K562 (cell line): ENCODE measurements around the gene FLCN. TPM values are rescaled to one million over a fixed set of nuclear protein-coding genes. Genes with fewer than 3 reads are reported as not detected.

Source experiments
- ATAC-seq: fragments of 200-7000 bp; cut with Tn5 transposase; 3 replicates; pipeline ENCODE4 v1.9.1; 2020; ENCODE audit warnings: moderate library complexity
- BruUV-seq: library from RNA; stranded (reverse); fragments of 400-500 nt; replicated peaks from 2 replicates; lab custom pipeline; 2021; lab: Mats Ljungman, UMichigan
- CTCF ChIA-PET: fragments of 300-600 bp; formaldehyde crosslinking; extraction: SDS; loops from one replicate; lab custom pipeline; 2021; ENCODE audit warnings: low intra/inter-chr PET ratio; lab: Yijun Ruan, JAX
- POLR2A ChIA-PET: fragments of 300-600, 350-650 bp; sonication (Branson Sonifier 250); formaldehyde crosslinking; extraction: SDS; loops from one replicate; lab custom pipeline; 2021; ENCODE audit warnings: antibody characterized with exemption, inconsistent platforms; lab: Yijun Ruan, JAX
- DNase-seq, 4 experiments: peaks; one replicate each; pipeline versions ENCODE4 v3.0.0 to v3.0.0-alpha.2; 2011 to 2018; ENCODE audit warnings: low spot score in 3 of 4, mixed read lengths in 3 of 4; ENCODE audit errors: extremely low read depth in 1 of 4
- FAIRE-seq: peaks from 2 replicates; lab custom pipeline; 2011; peaks lifted over from hg19 to GRCh38; lab: Jason Lieb, UNC
- H2AFZ ChIP-seq: 2 replicates; pipeline ENCODE4 v1.6.0; 2011; ENCODE audit warnings: low read depth, low read length, control low read depth, inconsistent platforms
- H3K27ac ChIP-seq: fragments of 200-600 bp; 3 replicates; pipeline ENCODE4 v1.8.0; 2011; ENCODE audit warnings: low read depth, mild to moderate bottlenecking, control low read depth, inconsistent platforms, low read length, moderate library complexity, mixed read lengths; ENCODE audit errors: extremely low read depth
- H3K27me3 ChIP-seq, 2 experiments: fragments of 300-600 bp in 1 of 2; 2 replicates in 1 of 2; 3 replicates in 1 of 2; pipeline versions ENCODE4 v1.6.0 to v1.8.0; 2011; ENCODE audit warnings: inconsistent platforms in 2 of 2, low read length in 2 of 2, mild to moderate bottlenecking in 1 of 2, mixed read lengths in 1 of 2, moderate library complexity in 1 of 2; ENCODE audit not compliant: control insufficient read depth in 2 of 2, insufficient read depth in 2 of 2
- H3K36me3 ChIP-seq: fragments of 300-600 bp; 3 replicates; pipeline ENCODE4 v1.8.0; 2011; ENCODE audit warnings: mild to moderate bottlenecking, low read length, inconsistent platforms; ENCODE audit not compliant: control insufficient read depth, insufficient read depth
- H3K4me1 ChIP-seq, 2 experiments: fragments of 200-600 bp in 1 of 2; replicated peaks in 1 of 2; 2 replicates in 1 of 2; 3 replicates in 1 of 2; pipeline versions ENCODE4 v1.5.1 to v1.8.0; 2011; ENCODE audit warnings: inconsistent platforms in 2 of 2, low read length in 2 of 2, mild to moderate bottlenecking in 1 of 2, mixed read lengths in 1 of 2, moderate library complexity in 1 of 2; ENCODE audit not compliant: control insufficient read depth in 2 of 2, insufficient read depth in 2 of 2
- H3K4me2 ChIP-seq: 2 replicates; pipeline ENCODE4 v1.6.1; 2011; ENCODE audit warnings: low read length, control low read depth, inconsistent platforms, mixed read lengths; ENCODE audit not compliant: insufficient read depth
- H3K4me3 ChIP-seq: fragments of 200-600 bp; sonication (generic), shearing (Covaris generic); 2 replicates; pipeline ENCODE4 v1.5.1; 2016; ENCODE audit warnings: control low read depth, inconsistent platforms
- H3K79me2 ChIP-seq: fragments of 200-600 bp; 3 replicates; pipeline ENCODE4 v1.8.0; 2011; ENCODE audit warnings: low read length, inconsistent platforms; ENCODE audit not compliant: control insufficient read depth, insufficient read depth
- H3K9ac ChIP-seq, 2 experiments: 2 replicates each; pipeline versions ENCODE4 v1.6.0 to v1.6.1; 2011; ENCODE audit warnings: low read depth in 2 of 2, low read length in 2 of 2, control low read depth in 1 of 2, inconsistent platforms in 1 of 2, mild to moderate bottlenecking in 1 of 2, mixed read lengths in 1 of 2; ENCODE audit not compliant: insufficient read depth in 1 of 2
- H3K9me1 ChIP-seq: one replicate; pipeline ENCODE4 v1.6.0; 2011; ENCODE audit warnings: inconsistent platforms, mild to moderate bottlenecking, low read length, moderate library complexity; ENCODE audit not compliant: control insufficient read depth, insufficient read depth
- H3K9me3 ChIP-seq: replicated peaks from 2 replicates; pipeline ENCODE4 v1.5.1; 2011; ENCODE audit warnings: low read depth, low read length, inconsistent platforms; ENCODE audit not compliant: control insufficient read depth, insufficient read depth
- H4K20me1 ChIP-seq: replicated peaks from 2 replicates; pipeline ENCODE4 v1.6.1; 2011; ENCODE audit warnings: low read length, inconsistent platforms, mixed read lengths; ENCODE audit not compliant: control insufficient read depth, insufficient read depth
- GATAD2A ChIP-seq: fragments of 450-650 bp; IDR thresholded peaks from 2 replicates; pipeline ENCODE4 v1.6.1; 2017
- ILF3 ChIP-seq: fragments of 450-650 bp; IDR thresholded peaks from 2 replicates; pipeline ENCODE4 v1.6.1; 2018; ENCODE audit warnings: antibody characterized with exemption, mild to moderate bottlenecking, moderate library complexity, borderline replicate concordance
- KDM5B ChIP-seq: fragments of 200-600 bp; sonication (generic); IDR thresholded peaks from 2 replicates; pipeline ENCODE4 v1.6.1; 2012; ENCODE audit warnings: low read depth, mild to moderate bottlenecking, moderate library complexity, low read length, control low read depth, inconsistent platforms; ENCODE audit not compliant: insufficient replicate concordance
- KHSRP ChIP-seq: fragments of 450-650 bp; IDR thresholded peaks from 2 replicates; pipeline ENCODE4 v1.6.1; 2017
- NR2C1 ChIP-seq, 2 experiments: fragments of 450-650 bp; IDR thresholded peaks; 2 replicates each; pipeline ENCODE4 v1.6.1; 2017; ENCODE audit warnings: mild to moderate bottlenecking in 2 of 2, antibody characterized with exemption in 1 of 2, inconsistent platforms in 1 of 2, missing compliant biosample characterization in 1 of 2, missing genetic modification characterization in 1 of 2
- TFAM ChIP-seq: fragments of 250-450 bp; sonication (Bioruptor Pico); conservative IDR thresholded peaks from 2 replicates; pipeline ENCODE4 v1.5.0; 2021; ENCODE audit warnings: mild to moderate bottlenecking, moderate library complexity
- ZEB2 ChIP-seq: fragments of 450-650 bp; IDR thresholded peaks from 2 replicates; pipeline ENCODE4 v1.6.1; 2016
- WGBS: fragments of 100-300 bp; shearing (Covaris generic); methylation state at CpG from one replicate; pipeline ENCODE4 v1.1.6; 2016; ENCODE audit warnings: low coverage, mixed read lengths; ENCODE audit not compliant: insufficient coverage; ENCODE audit errors: missing lambda C conversion rate; 5-methylcytosine and 5-hydroxymethylcytosine counted together
- in situ Hi-C: fragments of 300-500 bp; cut with MboI; formaldehyde crosslinking; loops from 4 replicates; pipeline ENCODE4 v1.15.0; 2018; ENCODE audit warnings: inconsistent platforms, mixed read lengths
- intact Hi-C: fragments of 100-400 bp; cut with micrococcal nuclease; formaldehyde crosslinking; loops from 2 replicates; pipeline ENCODE4 v1.14.2; 2022
- polyA plus RNA-seq, 8 experiments: library from polyadenylated mRNA; depleted of rRNA in 4 of 8; stranded (reverse) in 5 of 8; unstranded in 3 of 8; fragments of >200 nt; fragmentation: Nextera tagmentation in 2 of 8; fragmentation: Illumina TruSeq in 1 of 8; extraction: Ambion mirVana in 2 of 8; extraction: Trizol in 1 of 8; gene quantifications; 2 replicates each; pipeline versions ENCODE4 v1.2.1 to v1.2.3, GENCODE V29; 2011 to 2014; ENCODE audit warnings: inconsistent platforms in 1 of 8, missing spikeins in 1 of 8
- total RNA-seq, 7 experiments: library from RNA; depleted of rRNA in 6 of 7; stranded (reverse); fragments of >200 nt in 6 of 7; fragmentation: Illumina TruSeq in 2 of 7; extraction: Trizol in 2 of 7; gene quantifications; 2 replicates each; pipeline versions ENCODE4 v1.2.1 to v1.2.3, GENCODE V29; 2011 to 2021; ENCODE audit warnings: low replicate concordance in 1 of 7
- TF ChIP-seq, protein P1 (sequence below): fragments of 450-650 bp; IDR thresholded peaks from 2 replicates; pipeline ENCODE4 v1.7.0; 2016; ENCODE audit warnings: borderline replicate concordance
- TF ChIP-seq, protein P2 (sequence below): sonication (generic); formaldehyde crosslinking; IDR thresholded peaks from 2 replicates; pipeline ENCODE4 v1.8.1; 2023; ENCODE audit warnings: missing genetic modification reagents, mild to moderate bottlenecking, borderline replicate concordance
- TF ChIP-seq, protein P3 (sequence below): fragments of 450-650 bp; formaldehyde crosslinking; IDR thresholded peaks from 2 replicates; pipeline ENCODE4 v1.4.0; 2020; ENCODE audit warnings: mild to moderate bottlenecking
- TF ChIP-seq, protein P4 (sequence below): fragments of 250-450 bp; sonication (Bioruptor Pico); IDR thresholded peaks from 2 replicates; pipeline ENCODE4 v1.5.0; 2020; ENCODE audit warnings: mild to moderate bottlenecking
- TF ChIP-seq, protein P5 (sequence below): fragments of 250-450 bp; sonication (Bioruptor Pico); IDR thresholded peaks from 2 replicates; pipeline ENCODE4 v1.5.1; 2021; ENCODE audit warnings: mild to moderate bottlenecking

FLCN gene
- total and polyA plus RNA-seq, 9 of the 15 experiments (the other 6 are each of a cell fraction or from before 2014, with no cell fraction given) = 1.6 to 33.5 (median 10.9) TPM

DNA sequence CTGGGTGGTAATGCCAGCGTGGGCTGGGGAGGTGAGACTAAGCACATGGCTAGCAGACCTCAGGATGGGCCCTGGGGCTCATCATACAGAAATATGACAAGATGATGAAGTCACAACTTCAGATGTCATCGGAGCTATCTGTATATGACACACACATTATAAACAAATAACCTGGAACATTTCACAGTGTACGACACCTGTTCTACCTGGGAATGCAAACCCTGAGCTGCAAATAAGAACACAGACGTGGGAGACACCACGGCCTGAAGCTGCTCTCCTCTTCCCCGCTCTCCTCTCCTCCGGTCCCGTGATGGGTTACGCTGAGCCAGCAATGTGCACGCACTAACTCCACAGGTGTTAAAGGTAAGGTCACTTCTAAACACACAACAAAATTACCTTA, 35.7 kb downstream of the FLCN start:
- Histone ChIP-seq H3K9me3 (no peaks in the 10 kb centered on the region), H3K4me1 (peaks cover 10 to 30% of the 10 kb centered on the region in 2 experiments; a peak in 4 of 5 replicates), H3K27me3 (no peaks in the 10 kb centered on the region), H4K20me1 (no peaks in the 10 kb centered on the region), H3K36me3 (peaks cover 48% of the 10 kb centered on the region; the same call in 2 of the 3 replicates), H3K4me3 (no peak overlapping the region), H3K4me2 (no peak overlapping the region), H3K9ac (no peak overlapping the region), H2AFZ (no peak overlapping the region), H3K9me1 (no peaks in the 10 kb centered on the region), H3K79me2 (peaks cover 47% of the 10 kb centered on the region), H3K27ac (no peak overlapping the region)
- FAIRE-seq = no peak
- CTCF ChIA-PET = no interaction called here
- POLR2A ChIA-PET = interaction anchor here (1.2 to 2.1 kb wide), 2 partner anchors 9 to 11 kb away, joined by 3 to 5 read pairs; no protein-coding TSS in a partner anchor
- DNase-seq = no peak
- no TSS peak for BruUV-seq
- in situ Hi-C loops (no loop called here), intact Hi-C loops (no loop called here)
- ATAC-seq = no peak
- 69% methylated on average over 4 of the region's 10 CpGs for WGBS
- TF ChIP-seq GATAD2A (no peak), KDM5B (no peak), ZEB2 (no peak), KHSRP (no peak), NR2C1 (IDR thresholded peaks at IDR 0.05) (no peak), NR2C1 (tag; IDR thresholded peaks at IDR 0.05) (no peak), ILF3 (no peak), TFAM (no peak)
- TF ChIP-seq, protein P1, sequence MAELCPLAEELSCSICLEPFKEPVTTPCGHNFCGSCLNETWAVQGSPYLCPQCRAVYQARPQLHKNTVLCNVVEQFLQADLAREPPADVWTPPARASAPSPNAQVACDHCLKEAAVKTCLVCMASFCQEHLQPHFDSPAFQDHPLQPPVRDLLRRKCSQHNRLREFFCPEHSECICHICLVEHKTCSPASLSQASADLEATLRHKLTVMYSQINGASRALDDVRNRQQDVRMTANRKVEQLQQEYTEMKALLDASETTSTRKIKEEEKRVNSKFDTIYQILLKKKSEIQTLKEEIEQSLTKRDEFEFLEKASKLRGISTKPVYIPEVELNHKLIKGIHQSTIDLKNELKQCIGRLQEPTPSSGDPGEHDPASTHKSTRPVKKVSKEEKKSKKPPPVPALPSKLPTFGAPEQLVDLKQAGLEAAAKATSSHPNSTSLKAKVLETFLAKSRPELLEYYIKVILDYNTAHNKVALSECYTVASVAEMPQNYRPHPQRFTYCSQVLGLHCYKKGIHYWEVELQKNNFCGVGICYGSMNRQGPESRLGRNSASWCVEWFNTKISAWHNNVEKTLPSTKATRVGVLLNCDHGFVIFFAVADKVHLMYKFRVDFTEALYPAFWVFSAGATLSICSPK = no peak
- TF ChIP-seq, protein P2, sequence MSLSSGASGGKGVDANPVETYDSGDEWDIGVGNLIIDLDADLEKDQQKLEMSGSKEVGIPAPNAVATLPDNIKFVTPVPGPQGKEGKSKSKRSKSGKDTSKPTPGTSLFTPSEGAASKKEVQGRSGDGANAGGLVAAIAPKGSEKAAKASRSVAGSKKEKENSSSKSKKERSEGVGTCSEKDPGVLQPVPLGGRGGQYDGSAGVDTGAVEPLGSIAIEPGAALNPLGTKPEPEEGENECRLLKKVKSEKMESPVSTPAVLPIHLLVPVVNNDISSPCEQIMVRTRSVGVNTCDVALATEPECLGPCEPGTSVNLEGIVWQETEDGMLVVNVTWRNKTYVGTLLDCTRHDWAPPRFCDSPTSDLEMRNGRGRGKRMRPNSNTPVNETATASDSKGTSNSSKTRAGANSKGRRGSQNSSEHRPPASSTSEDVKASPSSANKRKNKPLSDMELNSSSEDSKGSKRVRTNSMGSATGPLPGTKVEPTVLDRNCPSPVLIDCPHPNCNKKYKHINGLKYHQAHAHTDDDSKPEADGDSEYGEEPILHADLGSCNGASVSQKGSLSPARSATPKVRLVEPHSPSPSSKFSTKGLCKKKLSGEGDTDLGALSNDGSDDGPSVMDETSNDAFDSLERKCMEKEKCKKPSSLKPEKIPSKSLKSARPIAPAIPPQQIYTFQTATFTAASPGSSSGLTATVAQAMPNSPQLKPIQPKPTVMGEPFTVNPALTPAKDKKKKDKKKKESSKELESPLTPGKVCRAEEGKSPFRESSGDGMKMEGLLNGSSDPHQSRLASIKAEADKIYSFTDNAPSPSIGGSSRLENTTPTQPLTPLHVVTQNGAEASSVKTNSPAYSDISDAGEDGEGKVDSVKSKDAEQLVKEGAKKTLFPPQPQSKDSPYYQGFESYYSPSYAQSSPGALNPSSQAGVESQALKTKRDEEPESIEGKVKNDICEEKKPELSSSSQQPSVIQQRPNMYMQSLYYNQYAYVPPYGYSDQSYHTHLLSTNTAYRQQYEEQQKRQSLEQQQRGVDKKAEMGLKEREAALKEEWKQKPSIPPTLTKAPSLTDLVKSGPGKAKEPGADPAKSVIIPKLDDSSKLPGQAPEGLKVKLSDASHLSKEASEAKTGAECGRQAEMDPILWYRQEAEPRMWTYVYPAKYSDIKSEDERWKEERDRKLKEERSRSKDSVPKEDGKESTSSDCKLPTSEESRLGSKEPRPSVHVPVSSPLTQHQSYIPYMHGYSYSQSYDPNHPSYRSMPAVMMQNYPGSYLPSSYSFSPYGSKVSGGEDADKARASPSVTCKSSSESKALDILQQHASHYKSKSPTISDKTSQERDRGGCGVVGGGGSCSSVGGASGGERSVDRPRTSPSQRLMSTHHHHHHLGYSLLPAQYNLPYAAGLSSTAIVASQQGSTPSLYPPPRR (CRISPR knock-in tag) = no peak
- TF ChIP-seq, protein P3, sequence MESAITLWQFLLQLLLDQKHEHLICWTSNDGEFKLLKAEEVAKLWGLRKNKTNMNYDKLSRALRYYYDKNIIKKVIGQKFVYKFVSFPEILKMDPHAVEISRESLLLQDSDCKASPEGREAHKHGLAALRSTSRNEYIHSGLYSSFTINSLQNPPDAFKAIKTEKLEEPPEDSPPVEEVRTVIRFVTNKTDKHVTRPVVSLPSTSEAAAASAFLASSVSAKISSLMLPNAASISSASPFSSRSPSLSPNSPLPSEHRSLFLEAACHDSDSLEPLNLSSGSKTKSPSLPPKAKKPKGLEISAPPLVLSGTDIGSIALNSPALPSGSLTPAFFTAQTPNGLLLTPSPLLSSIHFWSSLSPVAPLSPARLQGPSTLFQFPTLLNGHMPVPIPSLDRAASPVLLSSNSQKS (CRISPR knock-in tag) = no peak
- TF ChIP-seq, protein P4, sequence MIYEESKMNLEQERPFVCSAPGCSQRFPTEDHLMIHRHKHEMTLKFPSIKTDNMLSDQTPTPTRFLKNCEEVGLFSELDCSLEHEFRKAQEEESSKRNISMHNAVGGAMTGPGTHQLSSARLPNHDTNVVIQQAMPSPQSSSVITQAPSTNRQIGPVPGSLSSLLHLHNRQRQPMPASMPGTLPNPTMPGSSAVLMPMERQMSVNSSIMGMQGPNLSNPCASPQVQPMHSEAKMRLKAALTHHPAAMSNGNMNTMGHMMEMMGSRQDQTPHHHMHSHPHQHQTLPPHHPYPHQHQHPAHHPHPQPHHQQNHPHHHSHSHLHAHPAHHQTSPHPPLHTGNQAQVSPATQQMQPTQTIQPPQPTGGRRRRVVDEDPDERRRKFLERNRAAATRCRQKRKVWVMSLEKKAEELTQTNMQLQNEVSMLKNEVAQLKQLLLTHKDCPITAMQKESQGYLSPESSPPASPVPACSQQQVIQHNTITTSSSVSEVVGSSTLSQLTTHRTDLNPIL = no peak
- TF ChIP-seq, protein P5, sequence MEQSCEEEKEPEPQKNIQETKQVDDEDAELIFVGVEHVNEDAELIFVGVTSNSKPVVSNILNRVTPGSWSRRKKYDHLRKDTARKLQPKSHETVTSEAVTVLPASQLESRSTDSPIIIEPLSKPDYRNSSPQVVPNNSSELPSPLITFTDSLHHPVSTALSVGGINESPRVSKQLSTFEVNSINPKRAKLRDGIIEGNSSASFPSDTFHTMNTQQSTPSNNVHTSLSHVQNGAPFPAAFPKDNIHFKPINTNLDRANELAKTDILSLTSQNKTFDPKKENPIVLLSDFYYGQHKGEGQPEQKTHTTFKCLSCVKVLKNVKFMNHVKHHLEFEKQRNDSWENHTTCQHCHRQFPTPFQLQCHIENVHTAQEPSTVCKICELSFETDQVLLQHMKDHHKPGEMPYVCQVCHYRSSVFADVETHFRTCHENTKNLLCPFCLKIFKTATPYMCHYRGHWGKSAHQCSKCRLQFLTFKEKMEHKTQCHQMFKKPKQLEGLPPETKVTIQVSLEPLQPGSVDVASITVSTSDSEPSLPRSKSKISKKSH (CRISPR knock-in tag) = no peak
